ENCODE data around the gene WHAMM.

- TF ChIP-seq CEBPB (IDR thresholded peaks at IDR 0.05) (no peak), CTCF (IDR thresholded peaks at IDR 0.05) (no peak), MAX (IDR thresholded peaks at IDR 0.05) (no peak), BHLHE40 (IDR thresholded peaks at IDR 0.05; ENCODE audit: low read depth, low read length) (no peak), RCOR1 (IDR thresholded peaks at IDR 0.05; ENCODE audit: low read depth, low read length) (no peak), POLR2A (IDR thresholded peaks at IDR 0.05; ENCODE audit: low read length) (no peak), HDAC2 (IDR thresholded peaks at IDR 0.05) (no peak), JUNB (IDR thresholded peaks at IDR 0.05) (no peak), ATOH8 (CRISPR knock-in tag; IDR thresholded peaks at IDR 0.05; ENCODE audit: low read depth) (no peak), HEYL (CRISPR knock-in tag; IDR thresholded peaks at IDR 0.05) (no peak), RFX5 (IDR thresholded peaks at IDR 0.05) (no peak)
Measured at GRCh38 chr15:82877825-82878224, 68.4 kb downstream of the WHAMM start.
